SK-N-SH treated with all-trans-retinoic acid at 6 μM for 48 hours (cell line): ENCODE results near the gene DNAAF2.

Experiments
- ATAC-seq: fragments of 200-7000 bp; cut with Tn5 transposase; 3 replicates; pipeline ENCODE4 v1.9.1; 2020; ENCODE audit warnings: mild to moderate bottlenecking, moderate library complexity
- ARNTL ChIP-seq: fragments of 450-650 bp; formaldehyde crosslinking; IDR thresholded peaks from 2 replicates; pipeline ENCODE4 v1.5.0; 2020; ENCODE audit warnings: low read depth, mild to moderate bottlenecking, moderate library complexity, borderline replicate concordance
- BACH2 ChIP-seq: fragments of 250-450 bp; sonication (Bioruptor Pico); IDR thresholded peaks from 2 replicates; pipeline ENCODE4 v1.9.0; 2021; ENCODE audit warnings: mild to moderate bottlenecking, borderline replicate concordance
- CSDC2 ChIP-seq: fragments of 250-450 bp; sonication (Bioruptor Pico); IDR thresholded peaks from 2 replicates; pipeline ENCODE4 v1.5.0; 2020; ENCODE audit warnings: mild to moderate bottlenecking, moderate library complexity
- ESRRG ChIP-seq: fragments of 250-450 bp; sonication (Bioruptor Pico); IDR thresholded peaks from 2 replicates; pipeline ENCODE4 v1.6.1; 2021; ENCODE audit warnings: mild to moderate bottlenecking
- GLIS3 ChIP-seq: fragments of 250-450 bp; sonication (Bioruptor Pico); IDR thresholded peaks from 2 replicates; pipeline ENCODE4 v1.5.0; 2020; ENCODE audit warnings: mild to moderate bottlenecking, moderate library complexity
- ISL1 ChIP-seq: fragments of 250-450 bp; sonication (Bioruptor Pico); IDR thresholded peaks from 2 replicates; pipeline ENCODE4 v2.1.2; 2022; ENCODE audit warnings: mild to moderate bottlenecking, moderate library complexity
- OSR1 ChIP-seq: fragments of 250-450 bp; sonication (Bioruptor Pico); IDR thresholded peaks from 2 replicates; pipeline ENCODE4 v1.8.0; 2022; ENCODE audit warnings: moderate library complexity, mild to moderate bottlenecking, inconsistent platforms
- PATZ1 ChIP-seq: fragments of 250-450 bp; sonication (Bioruptor Pico); IDR thresholded peaks from 2 replicates; pipeline ENCODE4 v1.8.0; 2020; ENCODE audit warnings: mild to moderate bottlenecking, moderate library complexity, borderline replicate concordance
- POU6F1 ChIP-seq: fragments of 250-450 bp; sonication (Bioruptor Pico); IDR thresholded peaks from 2 replicates; pipeline ENCODE4 v1.8.0; 2021; ENCODE audit warnings: low read depth, mild to moderate bottlenecking, moderate library complexity, borderline replicate concordance
- PPARA ChIP-seq: fragments of 250-450 bp; sonication (Bioruptor Pico); IDR thresholded peaks from 2 replicates; pipeline ENCODE4 v1.5.0; 2020; ENCODE audit warnings: mild to moderate bottlenecking, borderline replicate concordance
- RARB ChIP-seq: fragments of 250-450 bp; sonication (Bioruptor Pico); IDR thresholded peaks from 2 replicates; pipeline ENCODE4 v1.8.0; 2021; ENCODE audit warnings: mild to moderate bottlenecking, moderate library complexity
- SNAI2 ChIP-seq: fragments of 250-450 bp; sonication (Bioruptor Pico); IDR thresholded peaks from 2 replicates; pipeline ENCODE4 v1.5.0; 2020; ENCODE audit warnings: mild to moderate bottlenecking, moderate library complexity
- TSHZ2 ChIP-seq: fragments of 250-450 bp; sonication (Bioruptor Pico); IDR thresholded peaks from 2 replicates; pipeline ENCODE4 v1.5.0; 2020; ENCODE audit warnings: mild to moderate bottlenecking, moderate library complexity
- ZC3H10 ChIP-seq: fragments of 250-450 bp; sonication (Bioruptor Pico); IDR thresholded peaks from 2 replicates; pipeline ENCODE4 v1.5.1; 2021; ENCODE audit warnings: mild to moderate bottlenecking, moderate library complexity
- ZFP3 ChIP-seq: fragments of 250-450 bp; sonication (Bioruptor Pico); IDR thresholded peaks from 2 replicates; pipeline ENCODE4 v1.5.0; 2020; ENCODE audit warnings: mild to moderate bottlenecking, moderate library complexity
- ZFP30 ChIP-seq: fragments of 450-650 bp; formaldehyde crosslinking; IDR thresholded peaks from 2 replicates; pipeline ENCODE4 v1.5.0; 2022; ENCODE audit warnings: mild to moderate bottlenecking, moderate library complexity
- ZNF565 ChIP-seq: fragments of 450-650 bp; formaldehyde crosslinking; conservative IDR thresholded peaks from 2 replicates; pipeline ENCODE4 v1.5.0; 2020; ENCODE audit warnings: low read depth, mild to moderate bottlenecking, moderate library complexity
- ZNF70 ChIP-seq: fragments of 450-650 bp; formaldehyde crosslinking; IDR thresholded peaks from 2 replicates; pipeline ENCODE4 v1.5.0; 2020; ENCODE audit warnings: mild to moderate bottlenecking, moderate library complexity
- ZNF8 ChIP-seq: fragments of 450-650 bp; formaldehyde crosslinking; IDR thresholded peaks from 2 replicates; pipeline ENCODE4 v1.5.0; 2020; ENCODE audit warnings: mild to moderate bottlenecking, moderate library complexity

DNAAF2 gene

GRCh38 chr14:49634547-49635334, at the start of gene DNAAF2:
Gene DNAAF2 (minus strand): TSS chr14:49635244. CDS start chr14:49635149, 95 bp downstream.
- ATAC-seq = peak; percentile 74
- TF ChIP-seq POU6F1 (no peak), PATZ1 (CRISPR knock-in tag) (no peak), OSR1 (CRISPR knock-in tag) (no peak), ZFP30 (no peak), ZC3H10 (CRISPR knock-in tag) (no peak), ZNF70 (CRISPR knock-in tag) (no peak), PPARA (CRISPR knock-in tag) (no peak), CSDC2 (CRISPR knock-in tag) (no peak), BACH2 (CRISPR knock-in tag) (no peak), ZFP3 (CRISPR knock-in tag) (peak; percentile 85), SNAI2 (CRISPR knock-in tag) (no peak), ZNF565 (CRISPR knock-in tag) (no peak), GLIS3 (CRISPR knock-in tag) (0 out of 2 replicates have a peak, but pooled peaks have one; percentile 49)

GRCh38 chr14:49679271-49679670, 44.2 kb upstream of the DNAAF2 start:
- TF ChIP-seq ARNTL (no peak), RARB (CRISPR knock-in tag) (no peak), POU6F1 (no peak), ISL1 (CRISPR knock-in tag) (no peak), ZFP3 (CRISPR knock-in tag) (no peak), OSR1 (CRISPR knock-in tag) (no peak), ZC3H10 (CRISPR knock-in tag) (no peak), TSHZ2 (no peak), ESRRG (no peak), GLIS3 (CRISPR knock-in tag) (no peak), ZFP30 (no peak), SNAI2 (CRISPR knock-in tag) (no peak), PPARA (CRISPR knock-in tag) (no peak)
- ATAC-seq = peak; percentile 48; the same call in 1 of the 3 replicates

- ATAC-seq = peak; percentile 47; the same call in 1 of the 3 replicates
- no peak for TF ChIP-seq GLIS3 (CRISPR knock-in tag)
- no peak for TF ChIP-seq PPARA (CRISPR knock-in tag)
- TF ChIP-seq TSHZ2 = no peak
- no peak for TF ChIP-seq ZFP30
- TF ChIP-seq PATZ1 (CRISPR knock-in tag) = no peak
- no peak for TF ChIP-seq ISL1 (CRISPR knock-in tag)
- TF ChIP-seq ESRRG = no peak
- no peak for TF ChIP-seq ZNF70 (CRISPR knock-in tag)
- no peak for TF ChIP-seq POU6F1
- no peak for TF ChIP-seq CSDC2 (CRISPR knock-in tag)
- no peak for TF ChIP-seq ZNF8 (CRISPR knock-in tag)
- no peak for TF ChIP-seq SNAI2 (CRISPR knock-in tag)
- no peak for TF ChIP-seq ZFP3 (CRISPR knock-in tag)
- no peak for TF ChIP-seq ZC3H10 (CRISPR knock-in tag)
Observed at GRCh38 chr14:49677643-49678042, 42.6 kb upstream of the DNAAF2 start.
